ENCODE results near the gene HNRNPDL. TPM values are rescaled to one million over a fixed set of nuclear protein-coding genes. Genes with fewer than 3 reads are reported as not detected.
"Not testable (repeated sequence)": the region's sequence is repeated elsewhere in the genome, so short reads cannot be mapped to it uniquely, and the experiment has no call there.

Gene HNRNPDL
- polyA plus RNA-seq, 1 donor from 2014 or later = 1,146 TPM

DNA sequence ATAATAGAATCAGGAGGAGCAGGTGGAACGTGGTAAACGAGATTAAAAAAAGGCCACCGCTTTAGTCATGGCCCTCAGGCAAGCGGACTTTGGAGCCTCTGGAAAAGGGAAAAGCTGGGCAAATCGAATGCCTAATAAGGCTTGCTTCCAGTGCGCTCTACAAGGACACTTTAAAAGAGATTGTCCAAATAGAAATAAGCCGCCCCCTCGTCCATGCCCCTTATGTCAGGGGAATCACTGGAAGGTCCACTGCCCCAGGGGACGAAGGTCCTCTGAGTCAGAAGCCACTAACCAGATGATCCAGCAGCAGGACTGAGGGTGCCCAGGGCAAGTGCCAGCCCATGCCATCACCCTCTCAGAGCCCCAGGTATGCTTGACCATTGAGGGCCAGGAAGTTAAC lies 47.2 kb upstream of the HNRNPDL start:
- H3K36me3 ChIP-seq (ENCODE audit: insufficient read depth, low read length); H3K27ac ChIP-seq (ENCODE audit: low read length); H3K27me3 ChIP-seq (ENCODE audit: insufficient read depth, low read depth, low read length); H4K20me1 ChIP-seq (ENCODE audit: insufficient read depth); H3K79me2 ChIP-seq (replicated peaks; ENCODE audit: insufficient read depth, low read length); H3K4me3 ChIP-seq (ENCODE audit: low read length); H3K9me3 ChIP-seq (ENCODE audit: low read length); H3K4me2 ChIP-seq (ENCODE audit: low read length); H2AFZ ChIP-seq (ENCODE audit: low read depth, low read length); H3K9me2 ChIP-seq (ENCODE audit: insufficient read depth, low read length); H3K9ac ChIP-seq (ENCODE audit: low read length); H3F3A ChIP-seq (ENCODE audit: insufficient read depth, low read length, poor library complexity, severe bottlenecking): not testable (repeated sequence)

DNA sequence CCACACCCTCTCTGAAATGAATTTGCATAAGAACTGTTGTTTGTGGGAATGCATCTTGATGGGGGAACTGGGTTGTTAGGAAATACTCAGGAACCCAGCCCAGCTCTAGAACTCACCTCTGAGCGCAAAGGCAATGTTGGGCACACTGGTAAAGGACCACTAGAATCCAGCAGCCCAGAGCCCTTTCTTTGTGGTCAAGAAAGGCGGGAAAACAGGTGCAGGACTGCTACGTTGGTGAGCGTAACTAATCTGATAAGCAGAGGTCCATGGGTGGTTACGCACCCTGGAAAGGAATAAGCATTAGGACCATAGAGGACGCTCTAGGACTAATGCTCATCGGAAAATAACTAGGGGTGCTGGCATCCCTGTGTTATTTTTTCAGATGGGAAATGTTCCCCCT lies 45.7 kb upstream of the HNRNPDL start:
- not testable (repeated sequence) for H3F3A ChIP-seq (ENCODE audit: insufficient read depth, low read length, poor library complexity, severe bottlenecking); H3K27me3 ChIP-seq (ENCODE audit: insufficient read depth, low read depth, low read length); H3K79me2 ChIP-seq (replicated peaks; ENCODE audit: insufficient read depth, low read length); H3K9ac ChIP-seq (ENCODE audit: low read length); H3K9me2 ChIP-seq (ENCODE audit: insufficient read depth, low read length); H3K27ac ChIP-seq (ENCODE audit: low read length); H3K4me3 ChIP-seq (ENCODE audit: low read length); H3K9me3 ChIP-seq (ENCODE audit: low read length); H2AFZ ChIP-seq (ENCODE audit: low read depth, low read length); H3K36me3 ChIP-seq (ENCODE audit: insufficient read depth, low read length); H3K4me2 ChIP-seq (ENCODE audit: low read length); H4K20me1 ChIP-seq (ENCODE audit: insufficient read depth)

DNA sequence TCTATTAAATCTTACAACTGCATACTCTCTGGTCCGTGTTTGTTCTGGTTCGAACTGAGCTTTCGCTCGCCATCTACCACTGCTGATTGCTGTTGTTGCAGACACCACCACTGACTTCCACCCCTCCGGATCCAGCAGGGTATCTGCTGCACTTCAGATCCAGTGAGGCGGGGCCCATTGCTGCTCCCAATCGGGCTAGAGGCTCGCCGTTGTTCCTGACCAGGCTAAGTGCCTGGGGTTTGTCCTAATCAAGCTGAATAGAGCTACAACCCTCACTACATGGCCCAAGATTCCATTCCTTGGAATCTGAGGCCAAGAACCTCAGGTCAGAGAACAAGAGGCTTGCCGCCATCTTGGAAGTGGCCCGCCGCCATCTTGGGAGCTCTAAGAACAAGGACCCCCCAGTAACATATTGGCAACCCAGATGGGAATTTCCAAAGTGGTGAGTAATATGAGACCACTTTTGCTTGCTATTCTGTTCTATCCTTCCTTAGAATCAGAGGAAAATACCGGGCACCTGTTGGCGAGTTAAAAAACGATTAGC lies 43.4 kb upstream of the HNRNPDL start:
- H4K20me1 ChIP-seq (ENCODE audit: insufficient read depth) = no peaks in the 10 kb centered on the region
- no peak for TF ChIP-seq SMC3 (conservative IDR thresholded peaks at IDR 0.05; ENCODE audit: poor library complexity)
- no peak for TF ChIP-seq TAF1 (IDR thresholded peaks at IDR 0.05; ENCODE audit: low read depth)
- TF ChIP-seq, protein P1, sequence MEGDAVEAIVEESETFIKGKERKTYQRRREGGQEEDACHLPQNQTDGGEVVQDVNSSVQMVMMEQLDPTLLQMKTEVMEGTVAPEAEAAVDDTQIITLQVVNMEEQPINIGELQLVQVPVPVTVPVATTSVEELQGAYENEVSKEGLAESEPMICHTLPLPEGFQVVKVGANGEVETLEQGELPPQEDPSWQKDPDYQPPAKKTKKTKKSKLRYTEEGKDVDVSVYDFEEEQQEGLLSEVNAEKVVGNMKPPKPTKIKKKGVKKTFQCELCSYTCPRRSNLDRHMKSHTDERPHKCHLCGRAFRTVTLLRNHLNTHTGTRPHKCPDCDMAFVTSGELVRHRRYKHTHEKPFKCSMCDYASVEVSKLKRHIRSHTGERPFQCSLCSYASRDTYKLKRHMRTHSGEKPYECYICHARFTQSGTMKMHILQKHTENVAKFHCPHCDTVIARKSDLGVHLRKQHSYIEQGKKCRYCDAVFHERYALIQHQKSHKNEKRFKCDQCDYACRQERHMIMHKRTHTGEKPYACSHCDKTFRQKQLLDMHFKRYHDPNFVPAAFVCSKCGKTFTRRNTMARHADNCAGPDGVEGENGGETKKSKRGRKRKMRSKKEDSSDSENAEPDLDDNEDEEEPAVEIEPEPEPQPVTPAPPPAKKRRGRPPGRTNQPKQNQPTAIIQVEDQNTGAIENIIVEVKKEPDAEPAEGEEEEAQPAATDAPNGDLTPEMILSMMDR (IDR thresholded peaks at IDR 0.05; ENCODE audit: poor library complexity, severe bottlenecking) = no peak
- no peak for TF ChIP-seq EP300 (conservative IDR thresholded peaks at IDR 0.05; ENCODE audit: poor library complexity, severe bottlenecking)
- TF ChIP-seq POLR2AphosphoS5 (IDR thresholded peaks at IDR 0.05) = no peak
- TF ChIP-seq RAD21 (conservative IDR thresholded peaks at IDR 0.05) = no peak
- no peak for TF ChIP-seq EZH2 (IDR thresholded peaks at IDR 0.05; ENCODE audit: borderline replicate concordance, insufficient read depth, low read length, poor library complexity, severe bottlenecking)
- TF ChIP-seq, protein P2, sequence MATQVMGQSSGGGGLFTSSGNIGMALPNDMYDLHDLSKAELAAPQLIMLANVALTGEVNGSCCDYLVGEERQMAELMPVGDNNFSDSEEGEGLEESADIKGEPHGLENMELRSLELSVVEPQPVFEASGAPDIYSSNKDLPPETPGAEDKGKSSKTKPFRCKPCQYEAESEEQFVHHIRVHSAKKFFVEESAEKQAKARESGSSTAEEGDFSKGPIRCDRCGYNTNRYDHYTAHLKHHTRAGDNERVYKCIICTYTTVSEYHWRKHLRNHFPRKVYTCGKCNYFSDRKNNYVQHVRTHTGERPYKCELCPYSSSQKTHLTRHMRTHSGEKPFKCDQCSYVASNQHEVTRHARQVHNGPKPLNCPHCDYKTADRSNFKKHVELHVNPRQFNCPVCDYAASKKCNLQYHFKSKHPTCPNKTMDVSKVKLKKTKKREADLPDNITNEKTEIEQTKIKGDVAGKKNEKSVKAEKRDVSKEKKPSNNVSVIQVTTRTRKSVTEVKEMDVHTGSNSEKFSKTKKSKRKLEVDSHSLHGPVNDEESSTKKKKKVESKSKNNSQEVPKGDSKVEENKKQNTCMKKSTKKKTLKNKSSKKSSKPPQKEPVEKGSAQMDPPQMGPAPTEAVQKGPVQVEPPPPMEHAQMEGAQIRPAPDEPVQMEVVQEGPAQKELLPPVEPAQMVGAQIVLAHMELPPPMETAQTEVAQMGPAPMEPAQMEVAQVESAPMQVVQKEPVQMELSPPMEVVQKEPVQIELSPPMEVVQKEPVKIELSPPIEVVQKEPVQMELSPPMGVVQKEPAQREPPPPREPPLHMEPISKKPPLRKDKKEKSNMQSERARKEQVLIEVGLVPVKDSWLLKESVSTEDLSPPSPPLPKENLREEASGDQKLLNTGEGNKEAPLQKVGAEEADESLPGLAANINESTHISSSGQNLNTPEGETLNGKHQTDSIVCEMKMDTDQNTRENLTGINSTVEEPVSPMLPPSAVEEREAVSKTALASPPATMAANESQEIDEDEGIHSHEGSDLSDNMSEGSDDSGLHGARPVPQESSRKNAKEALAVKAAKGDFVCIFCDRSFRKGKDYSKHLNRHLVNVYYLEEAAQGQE (IDR thresholded peaks at IDR 0.05; ENCODE audit: borderline replicate concordance) = no peak
- TF ChIP-seq MXI1 (conservative IDR thresholded peaks at IDR 0.05; ENCODE audit: poor library complexity, severe bottlenecking) = no peak
- no peak overlapping the region for H3K4me2 ChIP-seq (ENCODE audit: low read length)
- H2AFZ ChIP-seq (ENCODE audit: low read depth, low read length) = no peak overlapping the region
- H3K36me3 ChIP-seq (ENCODE audit: insufficient read depth, low read length) = no peaks in the 10 kb centered on the region
- H3K79me2 ChIP-seq (replicated peaks; ENCODE audit: insufficient read depth, low read length) = no peaks in the 10 kb centered on the region
- no peaks in the 10 kb centered on the region for H3K9me2 ChIP-seq (ENCODE audit: insufficient read depth, low read length)
- H3K27ac ChIP-seq (ENCODE audit: low read length) = no peak overlapping the region
- H3K9ac ChIP-seq (ENCODE audit: low read length) = no peak overlapping the region
- H3F3A ChIP-seq (ENCODE audit: insufficient read depth, low read length, poor library complexity, severe bottlenecking) = no peaks in the 10 kb centered on the region
- H3K4me3 ChIP-seq (ENCODE audit: low read length) = no peak overlapping the region
- no peaks in the 10 kb centered on the region for H3K27me3 ChIP-seq (ENCODE audit: insufficient read depth, low read depth, low read length)
- no peaks in the 10 kb centered on the region for H3K9me3 ChIP-seq (ENCODE audit: low read length)

DNA sequence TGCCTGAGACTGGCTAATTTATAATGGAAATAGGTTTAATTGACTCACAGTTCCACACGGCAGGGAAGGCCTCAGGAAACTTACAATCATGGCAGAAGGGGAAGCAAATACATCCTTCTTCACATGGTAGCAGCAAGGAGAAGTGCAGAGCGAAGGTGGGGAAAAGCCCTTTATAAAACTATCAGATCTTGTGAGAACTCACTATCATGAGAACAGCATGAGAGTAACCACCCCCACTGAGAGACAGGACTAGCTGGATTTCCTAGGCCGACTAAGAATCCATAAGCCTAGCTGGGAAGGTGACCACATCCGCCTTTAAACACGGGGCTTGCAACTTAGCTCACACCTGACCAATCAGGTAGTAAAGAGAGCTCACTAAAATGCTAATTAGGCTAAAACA lies 42.8 kb upstream of the HNRNPDL start:
- not testable (repeated sequence) for H3K4me2 ChIP-seq (ENCODE audit: low read length); H3F3A ChIP-seq (ENCODE audit: insufficient read depth, low read length, poor library complexity, severe bottlenecking)

More for the DNA sequence above, 42.8 kb upstream of the HNRNPDL start:
- H3K4me3 ChIP-seq (ENCODE audit: low read length); H3K79me2 ChIP-seq (replicated peaks; ENCODE audit: insufficient read depth, low read length); H3K27ac ChIP-seq (ENCODE audit: low read length); H3K9ac ChIP-seq (ENCODE audit: low read length); H3K27me3 ChIP-seq (ENCODE audit: insufficient read depth, low read depth, low read length); H2AFZ ChIP-seq (ENCODE audit: low read depth, low read length); H3K36me3 ChIP-seq (ENCODE audit: insufficient read depth, low read length); H3K9me2 ChIP-seq (ENCODE audit: insufficient read depth, low read length); H4K20me1 ChIP-seq (ENCODE audit: insufficient read depth); H3K9me3 ChIP-seq (ENCODE audit: low read length): not testable (repeated sequence)

Data from neural cell (in vitro differentiated cells).